ENCODE results near the gene PRKCG.

The PRKCG gene

GRCh38 chr19:53875602-53876325 is 6.2 kb upstream of the PRKCG start:
- TF ChIP-seq CTCF (IDR thresholded peaks at IDR 0.05; ENCODE audit: low read depth, low read length, missing control alignments): no peak
- no peak overlapping the region for H3K4me3 ChIP-seq (ENCODE audit: low read depth, low read length)
- no peak for DNase-seq (ENCODE audit: low read depth)

- no peak for DNase-seq (ENCODE audit: low read depth)
Observed at GRCh38 chr19:53876651-53877224, 5.3 kb upstream of the PRKCG start.

GRCh38 chr19:53877361-53877766 is 4.6 kb upstream of the PRKCG start:
- no peak overlapping the region for H3K4me3 ChIP-seq (ENCODE audit: low read depth, low read length)
- no peak for TF ChIP-seq CTCF (IDR thresholded peaks at IDR 0.05; ENCODE audit: low read depth, low read length, missing control alignments)
- DNase-seq (ENCODE audit: low read depth): no peak

More at GRCh38 chr19:53876651-53877224, 5.3 kb upstream of the PRKCG start:
- no peak for TF ChIP-seq CTCF (IDR thresholded peaks at IDR 0.05; ENCODE audit: low read depth, low read length, missing control alignments)
- H3K4me3 ChIP-seq (ENCODE audit: low read depth, low read length): no peak overlapping the region

- H3K4me3 ChIP-seq (ENCODE audit: low read depth, low read length): peak overlapping the region; percentile 53
- no peak for DNase-seq (ENCODE audit: low read depth)
- no peak for TF ChIP-seq CTCF (IDR thresholded peaks at IDR 0.05; ENCODE audit: low read depth, low read length, missing control alignments)
Observed at GRCh38 chr19:53878776-53879139, 3.2 kb upstream of the PRKCG start.

GRCh38 chr19:53879140-53880081 is 2.6 kb upstream of the PRKCG start:
- TF ChIP-seq CTCF (IDR thresholded peaks at IDR 0.05; ENCODE audit: low read depth, low read length, missing control alignments): no peak
- no peak for DNase-seq (ENCODE audit: low read depth)
- peak overlapping the region; percentile 53 for H3K4me3 ChIP-seq (ENCODE audit: low read depth, low read length)

GRCh38 chr19:53880711-53881481 is 1.1 kb upstream of the PRKCG start:
- H3K4me3 ChIP-seq (ENCODE audit: low read depth, low read length): no peak overlapping the region
- no peak for TF ChIP-seq CTCF (IDR thresholded peaks at IDR 0.05; ENCODE audit: low read depth, low read length, missing control alignments)
- DNase-seq (ENCODE audit: low read depth): no peak
